Activated gamma-delta T cell (primary cell): Measurements from ENCODE around the gene PTRHD1.

Experiments used
- DNase-seq: peaks from one replicate; lab custom pipeline; 2025; lab: John Stamatoyannopoulos, UW

PTRHD1 gene

GRCh38 chr2:24756789-24757188, 36.4 kb downstream of the PTRHD1 start:
- DNase-seq = no peak

DNA sequence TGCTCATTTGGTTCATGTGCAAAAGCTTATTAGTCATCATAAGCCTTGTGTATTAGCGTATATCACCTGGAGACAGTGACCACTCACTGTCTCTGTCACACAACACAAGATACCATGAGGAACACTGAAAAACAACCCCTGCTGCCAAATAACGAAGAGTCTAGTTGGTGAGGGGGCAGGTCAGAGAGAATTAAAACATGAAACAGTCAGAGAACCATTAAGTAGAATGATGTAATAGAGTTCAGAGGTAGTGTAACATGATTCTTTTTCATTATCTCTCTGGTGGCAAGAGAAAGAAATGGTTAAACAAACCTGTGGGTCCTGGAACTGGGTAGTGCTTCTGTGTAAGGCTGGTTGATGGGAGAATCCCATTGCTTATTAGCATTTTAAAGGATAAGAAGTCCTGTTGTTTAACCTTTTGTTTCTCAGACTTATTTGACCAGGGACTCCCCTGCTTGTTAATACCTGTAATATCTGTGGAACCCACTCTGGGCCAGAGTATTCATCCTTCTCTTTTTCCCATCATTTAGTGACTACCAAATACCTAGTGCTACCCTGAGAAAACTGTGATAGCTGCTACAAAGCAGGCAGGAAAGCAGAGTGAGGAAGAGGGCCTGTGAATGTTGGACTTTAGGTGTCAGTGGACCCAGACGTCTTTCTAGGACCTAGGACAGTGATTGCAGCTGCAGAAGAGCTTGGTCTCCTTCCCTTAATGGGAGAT, 38.0 kb downstream of the PTRHD1 start:
- no peak for DNase-seq

GRCh38 chr2:24749069-24749691, 44.0 kb downstream of the PTRHD1 start:
- DNase-seq = no peak

DNA sequence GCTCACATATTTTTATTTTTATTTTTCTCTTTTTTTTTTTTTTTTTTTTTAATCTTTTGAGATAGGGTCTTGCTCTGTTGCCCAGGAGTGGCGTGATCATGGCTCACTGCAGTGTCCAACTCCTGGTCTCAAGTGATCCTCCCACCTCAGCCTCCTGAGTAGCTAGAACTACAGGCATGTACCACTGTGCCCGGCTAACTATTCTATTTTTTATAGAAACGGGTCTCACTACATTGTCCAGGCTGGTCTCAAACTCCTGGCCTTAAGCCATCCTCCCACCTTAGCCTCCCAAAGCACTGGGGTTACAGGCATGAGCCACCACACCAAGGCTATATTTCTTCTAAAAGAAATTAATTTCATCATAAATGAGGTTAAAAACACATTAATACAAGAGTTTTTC, 45.9 kb downstream of the PTRHD1 start:
- no peak for DNase-seq

GRCh38 chr2:24745825-24746224, 47.4 kb downstream of the PTRHD1 start:
- no peak for DNase-seq

- DNase-seq = no peak
These were observed 48.8 kb downstream of the PTRHD1 start for GRCh38 chr2:24744356-24744755.

DNA sequence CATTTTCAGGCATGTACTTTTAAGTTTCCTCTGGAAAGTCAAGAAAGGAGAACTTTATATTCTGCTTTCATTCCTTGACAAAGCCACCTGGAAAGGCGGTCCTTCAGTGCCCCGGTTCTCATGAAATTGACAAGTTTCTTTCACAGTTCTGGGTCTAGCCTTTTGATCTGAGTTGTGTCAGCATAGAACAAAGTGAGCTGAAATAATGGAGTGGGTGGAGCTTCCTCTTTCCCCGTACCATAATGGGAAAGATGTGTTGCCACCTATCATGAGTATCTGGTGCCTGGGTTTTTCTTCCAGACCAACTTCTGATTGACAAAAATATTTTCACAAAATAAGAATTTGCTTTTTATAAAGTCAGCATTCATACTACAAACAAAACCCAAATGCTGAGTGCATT, 49.3 kb downstream of the PTRHD1 start:
- no peak for DNase-seq

- DNase-seq = no peak
These were observed 50.5 kb downstream of the PTRHD1 start for GRCh38 chr2:24742730-24743129.

- no peak for DNase-seq
These were observed 53.0 kb downstream of the PTRHD1 start for GRCh38 chr2:24740142-24740541.
